IMR-90 (cell line): ENCODE data around the gene CAMLG. TPM values are rescaled to one million over a fixed set of nuclear protein-coding genes. Genes with fewer than 3 reads are reported as not detected.

Experiments used
- microRNA-seq, 2 experiments: library from miRNA; stranded (forward) in 1 of 2; unstranded in 1 of 2; fragments of 10-50 nt in 1 of 2; fragments of <30 nt in 1 of 2; gene quantifications in 1 of 2; microRNA quantifications in 1 of 2; one replicate each; pipeline versions ENCODE3 to v1.1.0; 2013 to 2020; ENCODE audit not compliant: insufficient read depth in 1 of 2, insufficient read length in 1 of 2, unreplicated experiment in 1 of 2
- polyA plus RNA-seq, 3 experiments: library from polyadenylated mRNA; depleted of rRNA; stranded (reverse); fragments of >200 nt; gene quantifications; 2 replicates each; pipeline ENCODE4 v1.2.3, GENCODE V29; 2012; ENCODE audit warnings: low replicate concordance in 1 of 3
- small RNA-seq, 5 experiments: library from RNA; depleted of rRNA; stranded (forward); fragments of <200 nt; gene quantifications; one replicate each; pipeline ENCODE3, GENCODE V24; 2012
- total RNA-seq: library from RNA; depleted of rRNA; stranded (reverse); fragments of >200 nt; gene quantifications from 2 replicates; pipeline ENCODE4 v1.2.3, GENCODE V29; 2012; rRNA removed

Gene CAMLG
- total and polyA plus RNA-seq, 2 of the 4 experiments (the other 2 are of a cell fraction), result 11.9 to 13.1 TPM

Small RNAs within 50 kb of the gene (microRNA-seq; reads per million reads assigned to microRNA genes)
- not detected for gene RNU6-1164P (ENCODE audit: insufficient read depth, insufficient read length)
- gene RNU6-757P (ENCODE audit: insufficient read depth, insufficient read length), result not detected

Small RNAs within 50 kb of the gene (small RNA-seq; reads per million reads assigned to genes)
- gene RNU6-1164P (0 to 0.60 (median 0) reads per million in 5 experiments), gene RNU6-757P (0 to 9.0 (median 0) reads per million in 5 experiments)

Other genes starting within 250 kb of the CAMLG start
- 13.9 and 14.9 TPM in 2 replicates for gene JADE2, start 212.9 kb upstream of the CAMLG start, total RNA-seq
- 13.3 and 16.7 TPM in 2 replicates for gene JADE2, start 212.9 kb upstream of the CAMLG start, polyA plus RNA-seq (2012; rRNA removed)
- gene SAR1B, start 105.7 kb upstream of the CAMLG start, total RNA-seq, result 66.0 and 164 TPM in 2 replicates
- 40.2 and 44.6 TPM in 2 replicates for gene SAR1B, start 105.7 kb upstream of the CAMLG start, polyA plus RNA-seq (2012; rRNA removed)
- gene SEC24A, start 89.8 kb upstream of the CAMLG start, total RNA-seq, result 28.1 and 31.7 TPM in 2 replicates
- gene SEC24A, start 89.8 kb upstream of the CAMLG start, polyA plus RNA-seq (2012; rRNA removed), result 23.9 and 25.4 TPM in 2 replicates
- 26.0 and 31.9 TPM in 2 replicates for gene DDX46, start 20.2 kb downstream of the CAMLG start, total RNA-seq
- 19.3 and 22.5 TPM in 2 replicates for gene DDX46, start 20.2 kb downstream of the CAMLG start, polyA plus RNA-seq (2012; rRNA removed)
- gene C5orf24, start 107.4 kb downstream of the CAMLG start, total RNA-seq, result 29.8 and 53.9 TPM in 2 replicates
- 31.1 and 44.9 TPM in 2 replicates for gene C5orf24, start 107.4 kb downstream of the CAMLG start, polyA plus RNA-seq (2012; rRNA removed)
- gene TXNDC15, start 135.8 kb downstream of the CAMLG start, total RNA-seq, result 101 and 125 TPM in 2 replicates
- 87.0 and 117 TPM in 2 replicates for gene TXNDC15, start 135.8 kb downstream of the CAMLG start, polyA plus RNA-seq (2012; rRNA removed)
- gene PCBD2, start 166.6 kb downstream of the CAMLG start, total RNA-seq, result 2.2 and 2.8 TPM in 2 replicates
- 2.5 and 2.7 TPM in 2 replicates for gene PCBD2, start 166.6 kb downstream of the CAMLG start, polyA plus RNA-seq (2012; rRNA removed)
- under 0.01 TPM in 1 of 2 replicates, not detected in the other for gene CATSPER3, start 229.4 kb downstream of the CAMLG start, total RNA-seq
- gene CATSPER3, start 229.4 kb downstream of the CAMLG start, polyA plus RNA-seq (2012; rRNA removed), result 0.12 TPM in 1 of 2 replicates, not detected in the other